PC-3 (cell line): ENCODE data around the gene PCCA.

Experiments used
- CTCF ChIP-seq: fragments of 300-600 bp; sonication (generic); conservative IDR thresholded peaks from 2 replicates; pipeline ENCODE4 v1.5.1; 2017; ENCODE audit warnings: antibody characterized with exemption, low read depth, mild to moderate bottlenecking, low read length
- EZH2 ChIP-seq: fragments of 300-600 bp; sonication (generic); IDR thresholded peaks from one replicate; pipeline ENCODE4 v1.6.1; 2017; ENCODE audit warnings: antibody characterized with exemption, mild to moderate bottlenecking, low read length; ENCODE audit not compliant: unreplicated experiment

GRCh38 chr13:100521851-100522617 is 433.1 kb downstream of the PCCA start:
- no peak for TF ChIP-seq CTCF
- no peak for TF ChIP-seq EZH2
